GM18519 (cell line): ENCODE results near the gene NEUROG2.
"Not testable (repeated sequence)": the region's sequence is repeated elsewhere in the genome, so short reads cannot be mapped to it uniquely, and the experiment has no call there.

Experiments used
- ATAC-seq: cut with Tn5 transposase; IDR thresholded peaks from one replicate; pipeline ENCODE4 v1.9.1; 2021; ENCODE audit warnings: mild to moderate bottlenecking, moderate library complexity; ENCODE audit not compliant: unreplicated experiment, low FRiP score

NEUROG2 gene

GRCh38 chr4:112516066-112516470, at the start of gene NEUROG2:
TSS of gene NEUROG2 (minus strand) at chr4:112516180. CDS start at chr4:112515475, 705 bp downstream.
- ATAC-seq: no peak

- ATAC-seq: no peak
These were observed 48.8 kb upstream of the NEUROG2 start for GRCh38 chr4:112564706-112565270.

- ATAC-seq: no peak
These were observed 47.6 kb upstream of the NEUROG2 start for GRCh38 chr4:112563431-112564200.

DNA sequence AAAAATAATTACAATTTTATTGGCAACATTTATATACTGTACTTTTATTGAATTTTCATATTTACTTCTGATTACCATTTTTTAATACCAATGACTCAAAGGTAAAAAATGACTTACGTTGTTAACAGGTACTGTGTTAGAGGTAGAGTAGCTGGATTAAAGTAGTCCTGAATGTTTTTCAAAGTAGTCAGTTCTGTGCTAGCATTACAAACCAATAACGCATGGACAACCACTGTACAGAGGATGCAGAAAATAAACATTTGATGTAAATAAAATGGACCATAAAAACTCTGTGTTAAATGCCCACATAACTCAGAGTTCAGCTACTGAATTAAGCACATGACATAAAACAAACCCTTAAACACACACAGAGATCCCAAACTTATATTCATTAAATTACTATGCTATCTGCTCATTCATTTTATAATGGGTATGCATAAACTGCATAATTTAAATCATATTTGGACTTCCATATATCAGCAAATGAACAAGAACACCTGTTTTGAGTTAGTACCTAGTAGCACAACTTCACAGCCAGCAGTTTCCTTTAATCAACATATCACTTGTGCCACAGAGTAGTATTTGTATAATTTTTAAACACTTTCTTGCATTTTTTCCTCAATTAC, 46.4 kb upstream of the NEUROG2 start:
- ATAC-seq: no peak

DNA sequence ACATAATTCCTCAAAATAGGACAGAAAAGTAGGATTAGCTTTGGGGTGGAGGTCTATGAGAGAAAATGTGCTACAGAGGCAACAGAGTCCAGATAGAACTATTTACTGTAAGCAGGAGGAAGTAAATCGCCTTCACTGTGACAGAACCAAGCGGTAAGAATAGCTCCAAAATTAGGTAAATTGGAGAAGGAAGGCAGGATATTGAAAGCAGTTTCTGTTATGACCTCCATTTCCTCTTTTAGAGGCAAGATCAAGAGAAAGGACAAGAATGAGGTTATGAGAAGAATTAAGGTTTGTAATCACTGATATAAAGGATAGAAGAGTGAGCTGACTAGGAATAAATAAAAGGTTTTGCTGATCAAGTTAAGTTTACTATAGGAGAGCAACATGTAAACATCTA, 44.1 kb upstream of the NEUROG2 start:
- no peak for ATAC-seq

GRCh38 chr4:112559053-112559452, 43.1 kb upstream of the NEUROG2 start:
- ATAC-seq: no peak

- ATAC-seq: no peak
These were observed 41.9 kb upstream of the NEUROG2 start for GRCh38 chr4:112557676-112558411.

DNA sequence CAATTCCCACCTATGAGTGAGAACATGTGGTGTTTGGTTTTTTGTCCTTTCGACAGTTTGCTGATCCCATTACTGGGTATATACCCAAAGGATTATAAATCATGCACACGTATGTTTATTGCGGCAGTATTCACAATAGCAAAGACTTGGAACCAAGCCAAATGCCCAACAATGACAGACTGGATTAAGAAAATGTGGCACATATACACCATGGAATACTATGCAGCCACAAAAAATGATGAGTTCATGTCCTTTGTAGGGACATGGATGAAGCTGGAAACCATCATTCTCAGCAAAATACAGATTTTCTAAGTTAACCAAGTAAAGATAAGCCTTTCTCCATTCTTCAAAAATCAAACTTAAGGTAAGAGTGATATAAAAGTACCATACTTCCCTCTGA, 38.3 kb upstream of the NEUROG2 start:
- not testable (repeated sequence) for ATAC-seq

GRCh38 chr4:112552668-112553067, 36.7 kb upstream of the NEUROG2 start:
- ATAC-seq: no peak

- ATAC-seq: no peak
These were observed 34.7 kb upstream of the NEUROG2 start for GRCh38 chr4:112550728-112551127.

GRCh38 chr4:112546476-112546875, 30.5 kb upstream of the NEUROG2 start:
- ATAC-seq: no peak

DNA sequence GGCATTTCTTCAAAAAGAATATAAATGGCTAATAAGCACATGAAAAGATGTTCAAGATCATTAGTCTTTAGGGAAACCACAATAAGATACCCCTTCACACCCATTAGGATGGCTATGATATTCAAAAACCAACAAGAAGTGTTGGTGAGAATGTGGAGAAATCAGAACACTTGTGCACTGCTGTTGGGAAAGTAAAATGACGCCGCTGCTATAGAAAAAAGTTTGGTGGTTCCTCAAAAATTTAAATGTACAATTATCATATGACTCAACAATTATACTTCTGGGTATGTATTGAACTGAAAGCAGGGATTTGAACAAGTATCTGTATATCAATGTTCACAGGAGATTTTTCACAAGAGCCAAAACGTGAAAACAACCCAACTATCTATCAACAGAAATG, 29.4 kb upstream of the NEUROG2 start:
- ATAC-seq: no peak

- ATAC-seq: no peak
These were observed 24.7 kb upstream of the NEUROG2 start for GRCh38 chr4:112540695-112541094.

GRCh38 chr4:112536123-112536522, 20.1 kb upstream of the NEUROG2 start:
- no peak for ATAC-seq

GRCh38 chr4:112532267-112532666, 16.3 kb upstream of the NEUROG2 start:
- no peak for ATAC-seq

DNA sequence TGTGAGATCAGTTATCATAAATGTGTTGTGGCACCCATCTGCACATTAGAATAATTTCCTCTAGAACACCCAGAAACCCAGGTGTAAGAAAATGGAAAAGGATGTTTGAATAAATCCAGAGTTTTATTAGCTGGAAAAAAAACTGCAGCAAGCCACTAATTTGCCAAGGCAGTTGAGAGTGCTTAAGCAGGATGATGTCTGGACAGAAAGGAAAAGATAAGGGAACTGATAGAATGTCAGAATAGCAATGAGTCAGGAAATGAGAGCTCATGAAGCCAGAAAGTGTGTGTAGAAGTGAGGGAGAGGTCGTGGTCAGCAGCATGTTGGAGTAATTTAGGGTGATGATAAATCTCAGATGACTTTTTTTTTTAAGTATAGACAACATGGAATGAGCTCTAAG, 15.2 kb upstream of the NEUROG2 start:
- no peak for ATAC-seq

GRCh38 chr4:112526061-112526460, 10.1 kb upstream of the NEUROG2 start:
- ATAC-seq: no peak

- ATAC-seq: peak; percentile 83
These were observed 8.0 kb upstream of the NEUROG2 start for GRCh38 chr4:112523764-112524505.

DNA sequence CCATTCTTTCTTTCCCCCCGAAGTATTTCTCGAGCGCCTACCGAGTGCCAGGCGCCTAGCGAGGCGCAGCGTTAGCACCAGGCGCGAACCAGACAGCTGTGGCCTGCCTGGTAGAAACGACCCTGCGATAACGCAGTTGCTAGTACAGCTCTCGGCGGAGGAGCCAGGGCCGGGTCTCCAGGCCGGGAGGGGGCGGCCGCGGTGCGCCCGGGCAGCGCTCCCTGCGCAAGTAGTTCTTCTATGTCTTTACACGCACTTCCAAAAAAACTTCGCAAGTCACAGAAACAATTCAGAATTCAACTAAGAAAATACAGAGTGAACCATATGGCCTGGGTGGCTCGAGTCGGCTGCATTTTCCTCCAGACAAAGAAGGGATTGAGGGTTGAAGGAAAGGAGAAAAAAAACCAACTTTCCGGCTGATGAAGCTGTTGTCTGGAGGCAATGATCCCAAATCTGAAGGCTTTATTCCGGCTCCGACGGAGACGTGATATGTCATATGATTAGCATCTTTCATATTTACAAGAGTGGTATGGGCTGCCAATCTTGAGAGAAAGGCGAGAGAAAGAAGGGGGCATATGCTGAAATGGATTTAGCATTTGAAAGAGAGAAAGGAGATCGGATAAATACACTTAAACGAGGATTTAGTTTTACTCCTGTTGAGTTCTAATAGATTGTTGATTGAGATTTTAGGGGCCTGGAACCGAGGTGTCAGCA, 7.2 kb upstream of the NEUROG2 start:
- peak; percentile 52 for ATAC-seq

DNA sequence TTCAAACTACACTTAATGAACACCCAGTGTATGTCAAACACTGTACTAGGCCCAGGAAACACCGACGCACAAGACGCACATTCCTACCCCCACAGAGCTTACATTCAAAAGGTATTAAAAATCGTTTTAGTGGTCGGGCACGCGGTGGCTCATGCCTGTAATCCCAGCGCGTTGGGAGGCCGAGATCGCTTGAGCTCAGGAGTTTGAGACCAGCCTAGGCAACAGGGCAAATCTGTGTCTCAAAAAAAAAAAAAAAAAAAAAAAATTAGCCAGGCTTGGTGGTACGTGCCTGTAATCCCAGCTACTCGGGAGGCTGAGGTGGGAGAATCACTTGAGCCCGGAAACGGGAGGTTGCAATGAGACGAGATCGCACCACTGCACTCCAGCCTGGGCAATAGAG, 6.5 kb upstream of the NEUROG2 start:
- ATAC-seq: not testable (repeated sequence)
